ENCODE measurements around the gene DAAM2.

GRCh38 chr6:39922821-39923220, 130.6 kb downstream of the DAAM2 start:
- TF ChIP-seq, protein P1, sequence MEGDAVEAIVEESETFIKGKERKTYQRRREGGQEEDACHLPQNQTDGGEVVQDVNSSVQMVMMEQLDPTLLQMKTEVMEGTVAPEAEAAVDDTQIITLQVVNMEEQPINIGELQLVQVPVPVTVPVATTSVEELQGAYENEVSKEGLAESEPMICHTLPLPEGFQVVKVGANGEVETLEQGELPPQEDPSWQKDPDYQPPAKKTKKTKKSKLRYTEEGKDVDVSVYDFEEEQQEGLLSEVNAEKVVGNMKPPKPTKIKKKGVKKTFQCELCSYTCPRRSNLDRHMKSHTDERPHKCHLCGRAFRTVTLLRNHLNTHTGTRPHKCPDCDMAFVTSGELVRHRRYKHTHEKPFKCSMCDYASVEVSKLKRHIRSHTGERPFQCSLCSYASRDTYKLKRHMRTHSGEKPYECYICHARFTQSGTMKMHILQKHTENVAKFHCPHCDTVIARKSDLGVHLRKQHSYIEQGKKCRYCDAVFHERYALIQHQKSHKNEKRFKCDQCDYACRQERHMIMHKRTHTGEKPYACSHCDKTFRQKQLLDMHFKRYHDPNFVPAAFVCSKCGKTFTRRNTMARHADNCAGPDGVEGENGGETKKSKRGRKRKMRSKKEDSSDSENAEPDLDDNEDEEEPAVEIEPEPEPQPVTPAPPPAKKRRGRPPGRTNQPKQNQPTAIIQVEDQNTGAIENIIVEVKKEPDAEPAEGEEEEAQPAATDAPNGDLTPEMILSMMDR (IDR thresholded peaks at IDR 0.05): no peak
- TF ChIP-seq POLR2A (IDR thresholded peaks at IDR 0.05): no peak

All from right lobe of liver (tissue), 4 donors.